ENCODE data around the gene WDR88.
"Not testable (repeated sequence)": the region's sequence is repeated elsewhere in the genome, so short reads cannot be mapped to it uniquely, and the experiment has no call there.

The WDR88 gene

GRCh38 chr19:33199441-33200265 lies 67.7 kb downstream of the WDR88 start:
- DNase-seq = no peak

- no peak for DNase-seq
Observed at GRCh38 chr19:33201473-33201872, 69.6 kb downstream of the WDR88 start.

- no peak for DNase-seq
Observed at GRCh38 chr19:33201886-33202545, 70.1 kb downstream of the WDR88 start.

- DNase-seq = no peak
Observed at GRCh38 chr19:33202546-33203507, 70.9 kb downstream of the WDR88 start.

GRCh38 chr19:33203529-33203928 lies 71.6 kb downstream of the WDR88 start:
- no peak for DNase-seq

GRCh38 chr19:33204136-33204973 lies 72.4 kb downstream of the WDR88 start:
- no peak for DNase-seq

- DNase-seq = no peak
Observed at GRCh38 chr19:33205110-33205509, 73.2 kb downstream of the WDR88 start.

GRCh38 chr19:33205531-33206260 lies 73.8 kb downstream of the WDR88 start:
- no peak for DNase-seq

- DNase-seq = no peak
Observed at GRCh38 chr19:33206261-33207039, 74.5 kb downstream of the WDR88 start.

GRCh38 chr19:33207040-33207620 lies 75.2 kb downstream of the WDR88 start:
- DNase-seq = no peak

GRCh38 chr19:33207903-33208302 lies 76.0 kb downstream of the WDR88 start:
- DNase-seq = no peak

GRCh38 chr19:33208371-33208895 lies 76.5 kb downstream of the WDR88 start:
- no peak for DNase-seq

GRCh38 chr19:33208904-33209849 lies 77.3 kb downstream of the WDR88 start:
- no peak for DNase-seq

- DNase-seq = not testable (repeated sequence)
Observed at GRCh38 chr19:33209850-33210230, 77.9 kb downstream of the WDR88 start.

GRCh38 chr19:33210266-33210940 lies 78.5 kb downstream of the WDR88 start:
- DNase-seq = no peak

GRCh38 chr19:33211794-33212435 lies 80.0 kb downstream of the WDR88 start:
- DNase-seq = no peak

- DNase-seq = no peak
Observed at GRCh38 chr19:33212436-33213172, 80.7 kb downstream of the WDR88 start.
